Measurements from ENCODE around the gene BUD23.

- TF ChIP-seq TAF1 (IDR thresholded peaks at IDR 0.05; ENCODE audit: borderline replicate concordance, insufficient read depth, low read length): no peak
- TF ChIP-seq POLR2AphosphoS5 (IDR thresholded peaks at IDR 0.05; ENCODE audit: low read depth, low read length): no peak
Observed at GRCh38 chr7:73705551-73705920, 22.1 kb downstream of the BUD23 start.

All from PFSK-1 (cell line).